GM23338 (cell line): ENCODE results near the gene STX7. TPM values are rescaled to one million over a fixed set of nuclear protein-coding genes. Genes with fewer than 3 reads are reported as not detected.

Source experiments
- ATAC-seq: fragments of 200-7000 bp; cut with Tn5 transposase; 3 replicates; pipeline ENCODE4 v1.9.1; 2020
- DNase-seq: peaks from one replicate; pipeline ENCODE4 v3.0.0-alpha.2; 2015; ENCODE audit warnings: low spot score
- H2AFZ ChIP-seq: fragments of 200-600 bp; sonication (generic); 2 replicates; pipeline ENCODE4 v1.8.0; 2016; ENCODE audit warnings: antibody characterized with exemption, mild to moderate bottlenecking, moderate library complexity
- H3F3A ChIP-seq: fragments of 200-600 bp; sonication (generic); replicated peaks from 2 replicates; pipeline ENCODE4 v1.8.0; 2017; ENCODE audit warnings: antibody characterized with exemption, mixed run types, low read depth
- H3K27ac ChIP-seq: fragments of 200-600 bp; sonication (generic); 2 replicates; pipeline ENCODE4 v1.6.1; 2016; ENCODE audit warnings: low read depth
- H3K27me3 ChIP-seq: fragments of 200-600 bp; sonication (generic); 2 replicates; pipeline ENCODE4 v1.8.0; 2016; ENCODE audit warnings: mild to moderate bottlenecking, mixed run types, moderate library complexity; ENCODE audit not compliant: insufficient read depth
- H3K36me3 ChIP-seq: fragments of 200-600 bp; sonication (generic); 2 replicates; pipeline ENCODE4 v1.8.0; 2016; ENCODE audit warnings: mild to moderate bottlenecking; ENCODE audit not compliant: insufficient read depth
- H3K4me1 ChIP-seq: fragments of 200-600 bp; sonication (generic); 2 replicates; pipeline ENCODE4 v1.8.0; 2016; ENCODE audit warnings: mild to moderate bottlenecking, moderate library complexity; ENCODE audit not compliant: insufficient read depth
- H3K4me2 ChIP-seq: fragments of 200-600 bp; sonication (generic); 2 replicates; pipeline ENCODE4 v1.7.1; 2017; ENCODE audit warnings: mixed run types
- H3K4me3 ChIP-seq: fragments of 200-600 bp; sonication (generic); 2 replicates; pipeline ENCODE4 v1.6.1; 2016; ENCODE audit warnings: mixed run types
- H3K79me2 ChIP-seq: fragments of 200-600 bp; sonication (generic); replicated peaks from 2 replicates; pipeline ENCODE4 v1.8.0; 2017; ENCODE audit warnings: mild to moderate bottlenecking; ENCODE audit not compliant: insufficient read depth
- H3K9me2 ChIP-seq: fragments of 200-600 bp; sonication (generic); 2 replicates; pipeline ENCODE4 v1.8.0; 2017; ENCODE audit not compliant: insufficient read depth
- H4K20me1 ChIP-seq: fragments of 200-600 bp; sonication (generic); replicated peaks from 2 replicates; pipeline ENCODE4 v1.8.0; 2017; ENCODE audit warnings: mild to moderate bottlenecking; ENCODE audit not compliant: insufficient read depth
- H3K27ac Mint-ChIP-seq: 2 replicates; pipeline ENCODE4 v1.8.0; 2020; ENCODE audit warnings: inconsistent platforms, mild to moderate bottlenecking, moderate library complexity, mixed read lengths
- H3K27me3 Mint-ChIP-seq: 3 replicates; pipeline ENCODE4 v1.8.0; 2022; ENCODE audit warnings: low read depth, mild to moderate bottlenecking, moderate library complexity, mixed read lengths, inconsistent platforms; ENCODE audit not compliant: insufficient read depth, poor library complexity
- H3K36me3 Mint-ChIP-seq: 3 replicates; pipeline ENCODE4 v1.8.0; 2021; ENCODE audit warnings: low read depth, mild to moderate bottlenecking, inconsistent platforms, moderate library complexity, mixed read lengths
- H3K4me1 Mint-ChIP-seq: 3 replicates; pipeline ENCODE4 v1.8.0; 2020; ENCODE audit warnings: mild to moderate bottlenecking, inconsistent platforms, mixed read lengths
- H3K4me3 Mint-ChIP-seq: 3 replicates; pipeline ENCODE4 v1.8.0; 2021; ENCODE audit warnings: moderate library complexity, mild to moderate bottlenecking, inconsistent platforms, mixed read lengths
- H3K9me3 Mint-ChIP-seq: 3 replicates; pipeline ENCODE4 v1.8.0; 2020; ENCODE audit warnings: moderate library complexity, mild to moderate bottlenecking, inconsistent platforms, mixed read lengths
- CREB1 ChIP-seq: fragments of 250-450 bp; sonication (Bioruptor Pico); IDR thresholded peaks from 2 replicates; pipeline ENCODE4 v1.5.0; 2020; ENCODE audit warnings: low read depth, mild to moderate bottlenecking, moderate library complexity
- EZH2 ChIP-seq: fragments of 200-600 bp; sonication (generic); IDR thresholded peaks from one replicate; pipeline ENCODE4 v1.8.0; 2017; ENCODE audit warnings: antibody characterized with exemption, mild to moderate bottlenecking, low read depth; ENCODE audit not compliant: unreplicated experiment
- EZH2phosphoT487 ChIP-seq: fragments of 200-600 bp; sonication (generic); IDR thresholded peaks from one replicate; pipeline ENCODE4 v1.8.1; 2018; ENCODE audit warnings: antibody characterized with exemption; ENCODE audit not compliant: unreplicated experiment
- JUNB ChIP-seq: IDR thresholded peaks from one replicate; pipeline ENCODE4 v1.6.1; 2016; ENCODE audit warnings: antibody characterized with exemption; ENCODE audit not compliant: unreplicated experiment
- NANOG ChIP-seq: IDR thresholded peaks from 2 replicates; pipeline ENCODE4 v1.6.1; 2016; ENCODE audit warnings: antibody characterized with exemption, borderline replicate concordance
- POLR2AphosphoS5 ChIP-seq: IDR thresholded peaks from 2 replicates; pipeline ENCODE4 v1.6.1; 2016; ENCODE audit warnings: antibody characterized with exemption, low read depth
- STAT1 ChIP-seq: IDR thresholded peaks from one replicate; pipeline ENCODE4 v1.6.1; 2016; ENCODE audit warnings: antibody characterized with exemption; ENCODE audit not compliant: unreplicated experiment
- ZNF114 ChIP-seq: fragments of 250-450 bp; sonication (Bioruptor Pico); IDR thresholded peaks from 2 replicates; pipeline ENCODE4 v1.5.0; 2020; ENCODE audit warnings: mild to moderate bottlenecking, moderate library complexity
- ZNF331 ChIP-seq: fragments of 250-450 bp; sonication (Bioruptor Pico); IDR thresholded peaks from 2 replicates; pipeline ENCODE4 v1.5.0; 2020; ENCODE audit warnings: low read depth, mild to moderate bottlenecking, moderate library complexity
- polyA plus RNA-seq: library from polyadenylated mRNA; unstranded; fragments of >200 nt; fragmentation: Nextera tagmentation; extraction: Ambion mirVana; gene quantifications from 2 replicates; pipeline ENCODE4 v1.2.1, GENCODE V29; 2016
- total RNA-seq: library from RNA; depleted of rRNA; stranded (reverse); fragments of >200 nt; shearing (Covaris generic); gene quantifications from 2 replicates; pipeline ENCODE4 v1.2.3, GENCODE V29; 2014
- TF ChIP-seq, protein P1 (sequence below): IDR thresholded peaks from 2 replicates; pipeline ENCODE4 v1.6.1; 2016; ENCODE audit warnings: antibody characterized with exemption
- TF ChIP-seq, protein P2 (sequence below), 2 experiments: fragments of 200-600 bp in 1 of 2; sonication (generic) in 1 of 2; conservative IDR thresholded peaks; 2 replicates each; pipeline versions ENCODE4 v1.5.1 to v1.6.1; 2016 to 2017; ENCODE audit warnings: antibody characterized with exemption in 2 of 2, low read depth in 2 of 2, mild to moderate bottlenecking in 2 of 2, moderate library complexity in 1 of 2
- TF ChIP-seq, protein P3 (sequence below): fragments of 250-450 bp; sonication (Bioruptor Pico); IDR thresholded peaks from 2 replicates; pipeline ENCODE4 v1.5.0; 2020; ENCODE audit warnings: mild to moderate bottlenecking, moderate library complexity

The STX7 gene
- total and polyA plus RNA-seq, 2 experiments from 2014 or later, result 22.4 to 28.8 TPM

DNA sequence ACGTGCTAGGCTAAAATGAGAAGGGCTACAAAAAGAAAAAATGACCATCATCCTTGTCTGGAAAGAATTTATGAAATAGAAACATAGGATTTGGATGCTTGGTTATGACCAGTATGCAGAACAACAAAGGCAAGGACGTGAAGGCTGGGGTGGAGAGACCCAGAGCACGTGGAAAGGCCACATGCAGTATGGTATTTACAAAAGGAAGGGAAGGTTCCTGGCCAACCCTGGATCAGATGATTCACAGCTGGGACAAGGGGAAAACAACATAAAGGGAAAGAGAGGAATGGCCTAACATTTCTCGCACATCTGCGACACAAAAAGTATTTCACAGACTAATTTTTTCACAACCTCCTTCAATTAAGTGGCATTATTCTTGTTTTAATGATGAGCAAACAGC is 8.2 kb downstream of the STX7 start:
- no peaks in the 10 kb centered on the region for H3K9me2 ChIP-seq
- no peak overlapping the region for H2AFZ ChIP-seq
- Mint-ChIP-seq H3K4me1 (peaks cover 8% of the 10 kb centered on the region; the same call in 2 of the 3 replicates), H3K36me3 (peaks cover 7% of the 10 kb centered on the region; the same call in 2 of the 3 replicates), H3K4me3 (no peak overlapping the region), H3K27ac (no peak overlapping the region), H3K27me3 (no peaks in the 10 kb centered on the region), H3K9me3 (no peaks in the 10 kb centered on the region)
- peaks cover 25% of the 10 kb centered on the region for H4K20me1 ChIP-seq
- no peak overlapping the region for H3K4me3 ChIP-seq
- peaks cover 72% of the 10 kb centered on the region for H3K79me2 ChIP-seq
- ATAC-seq (no peak), DNase-seq (no peak)
- H3K4me1 ChIP-seq, result peaks cover 3% of the 10 kb centered on the region; the same call in 1 of the 2 replicates
- TF ChIP-seq EZH2 (no peak), POLR2AphosphoS5 (no peak), STAT1 (no peak), ZNF114 (CRISPR knock-in tag) (no peak), EZH2phosphoT487 (no peak), JUNB (no peak), ZNF331 (CRISPR knock-in tag) (no peak)
- TF ChIP-seq, protein P1, sequence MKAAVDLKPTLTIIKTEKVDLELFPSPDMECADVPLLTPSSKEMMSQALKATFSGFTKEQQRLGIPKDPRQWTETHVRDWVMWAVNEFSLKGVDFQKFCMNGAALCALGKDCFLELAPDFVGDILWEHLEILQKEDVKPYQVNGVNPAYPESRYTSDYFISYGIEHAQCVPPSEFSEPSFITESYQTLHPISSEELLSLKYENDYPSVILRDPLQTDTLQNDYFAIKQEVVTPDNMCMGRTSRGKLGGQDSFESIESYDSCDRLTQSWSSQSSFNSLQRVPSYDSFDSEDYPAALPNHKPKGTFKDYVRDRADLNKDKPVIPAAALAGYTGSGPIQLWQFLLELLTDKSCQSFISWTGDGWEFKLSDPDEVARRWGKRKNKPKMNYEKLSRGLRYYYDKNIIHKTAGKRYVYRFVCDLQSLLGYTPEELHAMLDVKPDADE, result no peak
- TF ChIP-seq, protein P2, sequence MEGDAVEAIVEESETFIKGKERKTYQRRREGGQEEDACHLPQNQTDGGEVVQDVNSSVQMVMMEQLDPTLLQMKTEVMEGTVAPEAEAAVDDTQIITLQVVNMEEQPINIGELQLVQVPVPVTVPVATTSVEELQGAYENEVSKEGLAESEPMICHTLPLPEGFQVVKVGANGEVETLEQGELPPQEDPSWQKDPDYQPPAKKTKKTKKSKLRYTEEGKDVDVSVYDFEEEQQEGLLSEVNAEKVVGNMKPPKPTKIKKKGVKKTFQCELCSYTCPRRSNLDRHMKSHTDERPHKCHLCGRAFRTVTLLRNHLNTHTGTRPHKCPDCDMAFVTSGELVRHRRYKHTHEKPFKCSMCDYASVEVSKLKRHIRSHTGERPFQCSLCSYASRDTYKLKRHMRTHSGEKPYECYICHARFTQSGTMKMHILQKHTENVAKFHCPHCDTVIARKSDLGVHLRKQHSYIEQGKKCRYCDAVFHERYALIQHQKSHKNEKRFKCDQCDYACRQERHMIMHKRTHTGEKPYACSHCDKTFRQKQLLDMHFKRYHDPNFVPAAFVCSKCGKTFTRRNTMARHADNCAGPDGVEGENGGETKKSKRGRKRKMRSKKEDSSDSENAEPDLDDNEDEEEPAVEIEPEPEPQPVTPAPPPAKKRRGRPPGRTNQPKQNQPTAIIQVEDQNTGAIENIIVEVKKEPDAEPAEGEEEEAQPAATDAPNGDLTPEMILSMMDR (conservative IDR thresholded peaks at IDR 0.05; ENCODE audit: low read depth in 2 of 2), result no peak
- peaks cover 4% of the 10 kb centered on the region for H3K36me3 ChIP-seq
- no peaks in the 10 kb centered on the region for H3K27me3 ChIP-seq
- no peak overlapping the region for H3K27ac ChIP-seq
- H3F3A ChIP-seq, result no peaks in the 10 kb centered on the region
- no peak overlapping the region for H3K4me2 ChIP-seq

DNA sequence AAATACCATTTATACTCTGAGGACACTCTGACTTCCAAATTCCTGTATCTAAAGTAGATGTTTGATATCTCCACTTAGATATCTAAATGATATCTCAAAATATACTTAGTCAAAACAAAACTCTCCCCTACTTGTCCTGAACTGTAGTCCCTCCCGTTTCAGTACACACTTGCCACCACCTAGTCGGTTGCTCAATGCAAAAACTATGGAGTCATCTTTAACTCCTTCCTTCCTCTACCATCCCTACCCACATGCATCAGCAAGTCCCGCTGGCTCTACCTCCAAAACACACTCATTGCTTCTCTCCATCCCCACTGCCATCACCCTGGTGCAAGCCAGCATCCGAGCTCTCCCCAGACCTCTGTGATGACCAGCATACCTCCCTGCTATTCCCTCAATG is 13.2 kb downstream of the STX7 start:
- no peak overlapping the region for H3K4me3 ChIP-seq
- peaks cover 11% of the 10 kb centered on the region for H3K36me3 Mint-ChIP-seq
- no peak overlapping the region for H3K4me3 Mint-ChIP-seq
- H3K4me1 ChIP-seq, result no peaks in the 10 kb centered on the region
- no peak overlapping the region for H3K27ac Mint-ChIP-seq
- peaks cover 6% of the 10 kb centered on the region; the same call in 2 of the 3 replicates for H3K4me1 Mint-ChIP-seq
- DNase-seq, result no peak
- H3K27me3 Mint-ChIP-seq, result no peaks in the 10 kb centered on the region
- no peaks in the 10 kb centered on the region for H3K9me3 Mint-ChIP-seq
- no peak overlapping the region for H2AFZ ChIP-seq
- no peak overlapping the region for H3K27ac ChIP-seq
- H4K20me1 ChIP-seq, result peaks cover 17% of the 10 kb centered on the region; the same call in 1 of the 2 replicates
- H3F3A ChIP-seq, result no peaks in the 10 kb centered on the region
- H3K9me2 ChIP-seq, result no peaks in the 10 kb centered on the region
- no peaks in the 10 kb centered on the region for H3K27me3 ChIP-seq
- peaks cover 22% of the 10 kb centered on the region for H3K79me2 ChIP-seq
- H3K4me2 ChIP-seq, result no peak overlapping the region
- peaks cover 4% of the 10 kb centered on the region for H3K36me3 ChIP-seq
- ATAC-seq, result no peak
- TF ChIP-seq ZNF114 (CRISPR knock-in tag), result no peak
- no peak for TF ChIP-seq JUNB
- TF ChIP-seq NANOG, result no peak
- TF ChIP-seq CREB1 (CRISPR knock-in tag), result no peak
- TF ChIP-seq EZH2, result no peak
- TF ChIP-seq, protein P3, sequence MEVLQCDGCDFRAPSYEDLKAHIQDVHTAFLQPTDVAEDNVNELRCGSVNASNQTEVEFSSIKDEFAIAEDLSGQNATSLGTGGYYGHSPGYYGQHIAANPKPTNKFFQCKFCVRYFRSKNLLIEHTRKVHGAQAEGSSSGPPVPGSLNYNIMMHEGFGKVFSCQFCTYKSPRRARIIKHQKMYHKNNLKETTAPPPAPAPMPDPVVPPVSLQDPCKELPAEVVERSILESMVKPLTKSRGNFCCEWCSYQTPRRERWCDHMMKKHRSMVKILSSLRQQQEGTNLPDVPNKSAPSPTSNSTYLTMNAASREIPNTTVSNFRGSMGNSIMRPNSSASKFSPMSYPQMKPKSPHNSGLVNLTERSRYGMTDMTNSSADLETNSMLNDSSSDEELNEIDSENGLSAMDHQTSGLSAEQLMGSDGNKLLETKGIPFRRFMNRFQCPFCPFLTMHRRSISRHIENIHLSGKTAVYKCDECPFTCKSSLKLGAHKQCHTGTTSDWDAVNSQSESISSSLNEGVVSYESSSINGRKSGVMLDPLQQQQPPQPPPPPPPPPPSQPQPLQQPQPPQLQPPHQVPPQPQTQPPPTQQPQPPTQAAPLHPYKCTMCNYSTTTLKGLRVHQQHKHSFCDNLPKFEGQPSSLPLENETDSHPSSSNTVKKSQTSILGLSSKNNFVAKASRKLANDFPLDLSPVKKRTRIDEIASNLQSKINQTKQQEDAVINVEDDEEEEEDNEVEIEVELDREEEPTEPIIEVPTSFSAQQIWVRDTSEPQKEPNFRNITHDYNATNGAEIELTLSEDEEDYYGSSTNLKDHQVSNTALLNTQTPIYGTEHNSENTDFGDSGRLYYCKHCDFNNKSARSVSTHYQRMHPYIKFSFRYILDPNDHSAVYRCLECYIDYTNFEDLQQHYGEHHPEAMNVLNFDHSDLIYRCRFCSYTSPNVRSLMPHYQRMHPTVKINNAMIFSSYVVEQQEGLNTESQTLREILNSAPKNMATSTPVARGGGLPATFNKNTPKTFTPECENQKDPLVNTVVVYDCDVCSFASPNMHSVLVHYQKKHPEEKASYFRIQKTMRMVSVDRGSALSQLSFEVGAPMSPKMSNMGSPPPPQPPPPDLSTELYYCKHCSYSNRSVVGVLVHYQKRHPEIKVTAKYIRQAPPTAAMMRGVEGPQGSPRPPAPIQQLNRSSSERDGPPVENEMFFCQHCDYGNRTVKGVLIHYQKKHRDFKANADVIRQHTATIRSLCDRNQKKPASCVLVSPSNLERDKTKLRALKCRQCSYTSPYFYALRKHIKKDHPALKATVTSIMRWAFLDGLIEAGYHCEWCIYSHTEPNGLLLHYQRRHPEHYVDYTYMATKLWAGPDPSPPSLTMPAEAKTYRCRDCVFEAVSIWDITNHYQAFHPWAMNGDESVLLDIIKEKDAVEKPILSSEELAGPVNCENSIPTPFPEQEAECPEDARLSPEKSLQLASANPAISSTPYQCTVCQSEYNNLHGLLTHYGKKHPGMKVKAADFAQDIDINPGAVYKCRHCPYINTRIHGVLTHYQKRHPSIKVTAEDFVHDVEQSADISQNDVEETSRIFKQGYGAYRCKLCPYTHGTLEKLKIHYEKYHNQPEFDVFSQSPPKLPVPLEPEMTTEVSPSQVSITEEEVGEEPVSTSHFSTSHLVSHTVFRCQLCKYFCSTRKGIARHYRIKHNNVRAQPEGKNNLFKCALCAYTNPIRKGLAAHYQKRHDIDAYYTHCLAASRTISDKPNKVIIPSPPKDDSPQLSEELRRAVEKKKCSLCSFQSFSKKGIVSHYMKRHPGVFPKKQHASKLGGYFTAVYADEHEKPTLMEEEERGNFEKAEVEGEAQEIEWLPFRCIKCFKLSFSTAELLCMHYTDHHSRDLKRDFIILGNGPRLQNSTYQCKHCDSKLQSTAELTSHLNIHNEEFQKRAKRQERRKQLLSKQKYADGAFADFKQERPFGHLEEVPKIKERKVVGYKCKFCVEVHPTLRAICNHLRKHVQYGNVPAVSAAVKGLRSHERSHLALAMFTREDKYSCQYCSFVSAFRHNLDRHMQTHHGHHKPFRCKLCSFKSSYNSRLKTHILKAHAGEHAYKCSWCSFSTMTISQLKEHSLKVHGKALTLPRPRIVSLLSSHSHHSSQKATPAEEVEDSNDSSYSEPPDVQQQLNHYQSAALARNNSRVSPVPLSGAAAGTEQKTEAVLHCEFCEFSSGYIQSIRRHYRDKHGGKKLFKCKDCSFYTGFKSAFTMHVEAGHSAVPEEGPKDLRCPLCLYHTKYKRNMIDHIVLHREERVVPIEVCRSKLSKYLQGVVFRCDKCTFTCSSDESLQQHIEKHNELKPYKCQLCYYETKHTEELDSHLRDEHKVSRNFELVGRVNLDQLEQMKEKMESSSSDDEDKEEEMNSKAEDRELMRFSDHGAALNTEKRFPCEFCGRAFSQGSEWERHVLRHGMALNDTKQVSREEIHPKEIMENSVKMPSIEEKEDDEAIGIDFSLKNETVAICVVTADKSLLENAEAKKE, result no peak
